Measurements from ENCODE around the gene FOSL1. TPM values are rescaled to one million over a fixed set of nuclear protein-coding genes. Genes with fewer than 3 reads are reported as not detected.
A peak's percentile ranks its signal among the peaks of the same experiment; 100 is the strongest.

FOSL1 gene
- total RNA-seq, 1 experiment from 2014 or later = 2.7 TPM

- H3K4me3 ChIP-seq (ENCODE audit: low read depth, low read length) = no peak overlapping the region
- H3K36me3 ChIP-seq (ENCODE audit: control insufficient read depth, insufficient read depth, low read length) = peaks cover 12% of the 10 kb centered on the region; the same call in 1 of the 2 replicates
- ChIA-PET POLR2A (interaction anchor here (0.6 kb wide), 1 partner anchor 147 kb away, joined by 5 read pairs; the partner anchor contains the start of genes BANF1 and EIF1AD), CTCF (interaction anchor here (0.6 to 1.0 kb wide), 3 partner anchors 28 to 111 kb away, joined by 3 to 9 read pairs (median 6); partner anchors contain the start of gene FIBP)
- Mint-ChIP-seq H3K9me3 (ENCODE audit: unreplicated experiment) (no peaks in the 10 kb centered on the region), H3K36me3 (ENCODE audit: insufficient read depth, unreplicated experiment) (peaks cover 91% of the 10 kb centered on the region), H3K27me3 (ENCODE audit: insufficient read depth, unreplicated experiment) (no peaks in the 10 kb centered on the region), H3K4me1 (ENCODE audit: low read depth, unreplicated experiment) (peaks cover 38% of the 10 kb centered on the region), H3K27ac (ENCODE audit: unreplicated experiment) (peak overlapping the region; percentile 64), H3K4me3 (ENCODE audit: unreplicated experiment) (peak overlapping the region; percentile 68)
- intact Hi-C loops (cut with micrococcal nuclease; ENCODE audit: unreplicated experiment) = loop anchor here (5.0 kb wide), 1 partner anchor 203 kb away; no protein-coding TSS in a partner anchor
- peak in 1 of 2 experiments; percentile 29 for DNase-seq
- H3K27me3 ChIP-seq (replicated peaks; ENCODE audit: control insufficient read depth, insufficient read depth, low read length) = no peaks in the 10 kb centered on the region
- no peak for TF ChIP-seq CTCF (IDR thresholded peaks at IDR 0.05; ENCODE audit: insufficient read depth in 1 of 2, low read depth in 1 of 2, low read length in 1 of 2, severe bottlenecking in 1 of 2, unreplicated experiment in 1 of 2)
- H3K9me3 ChIP-seq = 0 out of 2 replicates have a peak, but pooled peaks cover 3% of the 10 kb centered on the region
- peaks cover 11% of the 10 kb centered on the region for H3K4me1 ChIP-seq
- TSS peak; percentile 45 for BruUV-seq (replicated peaks)
These were observed 45.0 kb downstream of the FOSL1 start for GRCh38 chr11:65854852-65855837.

DNA sequence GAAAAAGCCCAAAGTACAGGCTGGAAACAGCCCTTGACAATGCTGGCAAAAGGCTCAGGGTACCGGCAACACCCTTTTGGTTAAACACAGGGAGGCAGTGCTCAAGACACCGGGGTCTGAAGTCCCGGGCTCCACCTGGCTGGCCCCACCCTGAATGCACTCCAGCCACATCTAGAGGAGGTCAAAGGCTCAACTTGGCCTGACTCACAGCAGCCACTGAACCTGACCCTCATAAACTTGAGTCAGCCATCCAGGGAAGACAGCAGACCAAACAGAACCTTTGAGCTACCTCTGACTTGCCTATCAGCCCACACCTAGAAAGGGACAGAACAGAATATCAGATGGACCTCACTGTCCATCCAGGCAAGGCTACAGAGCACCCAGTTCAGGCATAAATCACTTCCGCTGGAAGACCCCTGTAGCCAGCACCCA lies 46.0 kb downstream of the FOSL1 start:
- ChIA-PET CTCF (interaction anchor here (0.6 to 1.0 kb wide), 5 partner anchors 27 to 135 kb away, joined by 3 to 9 read pairs (median 7); partner anchors contain the start of gene FIBP), POLR2A (interaction anchor here (0.6 kb wide), 1 partner anchor 148 kb away, joined by 5 read pairs; the partner anchor contains the start of genes BANF1 and EIF1AD)
- Mint-ChIP-seq H3K9me3 (ENCODE audit: unreplicated experiment) (no peaks in the 10 kb centered on the region), H3K27me3 (ENCODE audit: insufficient read depth, unreplicated experiment) (no peaks in the 10 kb centered on the region), H3K36me3 (ENCODE audit: insufficient read depth, unreplicated experiment) (peaks cover 92% of the 10 kb centered on the region), H3K27ac (ENCODE audit: unreplicated experiment) (peak overlapping the region; percentile 64), H3K4me3 (ENCODE audit: unreplicated experiment) (peak overlapping the region; percentile 68), H3K4me1 (ENCODE audit: low read depth, unreplicated experiment) (peaks cover 39% of the 10 kb centered on the region)
- no TSS peak for BruUV-seq (replicated peaks)
- Histone ChIP-seq H3K36me3 (ENCODE audit: control insufficient read depth, insufficient read depth, low read length) (peaks cover 12% of the 10 kb centered on the region; the same call in 1 of the 2 replicates), H3K27me3 (replicated peaks; ENCODE audit: control insufficient read depth, insufficient read depth, low read length) (no peaks in the 10 kb centered on the region), H3K9me3 (0 out of 2 replicates have a peak, but pooled peaks cover 3% of the 10 kb centered on the region), H3K4me3 (ENCODE audit: low read depth, low read length) (no peak overlapping the region), H3K4me1 (peaks cover 21% of the 10 kb centered on the region)
- no peak for TF ChIP-seq CTCF (IDR thresholded peaks at IDR 0.05; ENCODE audit: insufficient read depth in 1 of 2, low read depth in 1 of 2, low read length in 1 of 2, severe bottlenecking in 1 of 2, unreplicated experiment in 1 of 2)
- DNase-seq = peak; percentile 61 to 73
- intact Hi-C loops (cut with micrococcal nuclease; ENCODE audit: unreplicated experiment) = no loop called here

Data from Caco-2 (cell line).